ENCODE results near the gene SLC6A8. TPM values are rescaled to one million over a fixed set of nuclear protein-coding genes. Genes with fewer than 3 reads are reported as not detected.

The SLC6A8 gene
- polyA plus RNA-seq, 1 experiment, result 6.9 TPM

- TF ChIP-seq CTCF (IDR thresholded peaks at IDR 0.05; ENCODE audit: low read depth, low read length), result no peak
- Histone ChIP-seq H3K4me3 (ENCODE audit: low read depth, low read length) (no peak overlapping the region), H3K27me3 (ENCODE audit: control insufficient read depth, insufficient read depth, low read length) (no peaks in the 10 kb centered on the region), H3K9me3 (ENCODE audit: control insufficient read depth, insufficient read depth, low read length) (no peaks in the 10 kb centered on the region), H3K27ac (ENCODE audit: low read depth, low read length) (no peak overlapping the region)
- CTCF ChIA-PET, result interaction anchor here (1.1 kb wide), 1 partner anchor 187 kb away, joined by 3 read pairs; no protein-coding TSS in a partner anchor
- DNase-seq (ENCODE audit: low read depth, low spot score), result no peak
- POLR2A ChIA-PET, result no interaction called here
These were observed 48.5 kb downstream of the SLC6A8 start for GRCh38 chrX:153736071-153736820.

GRCh38 chrX:153736871-153737441 is 49.2 kb downstream of the SLC6A8 start:
- H3K27ac ChIP-seq (ENCODE audit: low read depth, low read length), result no peak overlapping the region
- CTCF ChIA-PET, result no interaction called here
- no peak for DNase-seq (ENCODE audit: low read depth, low spot score)

GRCh38 chrX:153738056-153738605 is 50.4 kb downstream of the SLC6A8 start:
- no peak for TF ChIP-seq CTCF (IDR thresholded peaks at IDR 0.05; ENCODE audit: low read depth, low read length)
- ChIA-PET POLR2A (no interaction called here), CTCF (no interaction called here)
- DNase-seq (ENCODE audit: low read depth, low spot score), result no peak
- Histone ChIP-seq H3K27ac (ENCODE audit: low read depth, low read length) (no peak overlapping the region), H3K4me3 (ENCODE audit: low read depth, low read length) (no peak overlapping the region), H3K9me3 (ENCODE audit: control insufficient read depth, insufficient read depth, low read length) (no peaks in the 10 kb centered on the region; the same call in 1 of the 2 replicates), H3K27me3 (ENCODE audit: control insufficient read depth, insufficient read depth, low read length) (no peaks in the 10 kb centered on the region)

More at GRCh38 chrX:153736871-153737441, 49.2 kb downstream of the SLC6A8 start:
- TF ChIP-seq CTCF (IDR thresholded peaks at IDR 0.05; ENCODE audit: low read depth, low read length), result no peak
- Histone ChIP-seq H3K4me3 (ENCODE audit: low read depth, low read length) (no peak overlapping the region), H3K27me3 (ENCODE audit: control insufficient read depth, insufficient read depth, low read length) (no peaks in the 10 kb centered on the region), H3K9me3 (ENCODE audit: control insufficient read depth, insufficient read depth, low read length) (no peaks in the 10 kb centered on the region; the same call in 1 of the 2 replicates)
- POLR2A ChIA-PET, result no interaction called here

GRCh38 chrX:153739754-153740486 is 52.2 kb downstream of the SLC6A8 start:
- CTCF ChIA-PET, result no interaction called here
- DNase-seq (ENCODE audit: low read depth, low spot score), result no peak

More at GRCh38 chrX:153739754-153740486, 52.2 kb downstream of the SLC6A8 start:
- TF ChIP-seq CTCF (IDR thresholded peaks at IDR 0.05; ENCODE audit: low read depth, low read length), result no peak
- Histone ChIP-seq H3K4me3 (ENCODE audit: low read depth, low read length) (no peak overlapping the region), H3K9me3 (ENCODE audit: control insufficient read depth, insufficient read depth, low read length) (no peaks in the 10 kb centered on the region; the same call in 1 of the 2 replicates), H3K27me3 (ENCODE audit: control insufficient read depth, insufficient read depth, low read length) (no peaks in the 10 kb centered on the region), H3K27ac (ENCODE audit: low read depth, low read length) (no peak overlapping the region)
- POLR2A ChIA-PET, result no interaction called here

Data from AG04450 (cell line).